GM10248 (cell line): ENCODE results near the gene SIRT2.
A peak's percentile ranks its signal among the peaks of the same experiment; 100 is the strongest.

Source experiments
- CTCF ChIA-PET: fragments of 300-600 bp; sonication (Branson Sonifier 250); formaldehyde crosslinking; extraction: SDS; loops from one replicate; lab custom pipeline; 2021; ENCODE audit warnings: antibody characterized with exemption; lab: Yijun Ruan, JAX
- POLR2A ChIA-PET: fragments of 350-650 bp; sonication (Branson Sonifier 250); formaldehyde crosslinking; extraction: SDS; loops from one replicate; lab custom pipeline; 2020; ENCODE audit warnings: antibody characterized with exemption; lab: Yijun Ruan, JAX
- DNase-seq: peaks from one replicate; pipeline ENCODE4 v3.0.0; 2012; ENCODE audit errors: extremely low spot score
- CTCF ChIP-seq: IDR thresholded peaks from 2 replicates; pipeline ENCODE4 v1.5.1; 2012; ENCODE audit warnings: mild to moderate bottlenecking, low read depth; ENCODE audit errors: extremely low read depth, missing control alignments, control extremely low read depth

SIRT2 gene

GRCh38 chr19:38930776-38931520 lies 31.5 kb upstream of the SIRT2 start, which contains the start of gene MRPS12:
Gene MRPS12, plus strand, starts transcription at chr19:38930944. Its CDS starts 351 bp downstream, at chr19:38931295.
- POLR2A ChIA-PET, result interaction anchor here (0.6 kb wide), 1 partner anchor 635 kb away, joined by 3 read pairs; no protein-coding TSS in a partner anchor
- CTCF ChIA-PET, result interaction anchor here (0.7 to 4.7 kb wide), 69 partner anchors 8 to 536 kb away, joined by 3 to 31 read pairs (median 4); partner anchors contain the start of genes ACTN4, CCER2, FAM98C and NFKBIB
- no peak for TF ChIP-seq CTCF
- peak; percentile 99 for DNase-seq

GRCh38 chr19:38929929-38930775 lies 30.7 kb upstream of the SIRT2 start, which contains the start of gene SARS2:
Gene SARS2, minus strand, starts transcription at chr19:38930763. Its CDS starts 27 bp downstream, at chr19:38930736.
- peak; percentile 97 for DNase-seq
- CTCF ChIA-PET, result interaction anchor here (0.7 to 4.7 kb wide), 67 partner anchors 8 to 536 kb away, joined by 3 to 31 read pairs (median 4); partner anchors contain the start of genes ACTN4, CCER2, FAM98C and NFKBIB
- POLR2A ChIA-PET, result no interaction called here
- TF ChIP-seq CTCF, result peak; percentile 95

GRCh38 chr19:38928391-38929001 lies 29.1 kb upstream of the SIRT2 start:
- DNase-seq, result no peak
- no peak for TF ChIP-seq CTCF
- CTCF ChIA-PET, result interaction anchor here (0.9 to 3.7 kb wide), 16 partner anchors 10 to 416 kb away, joined by 3 to 31 read pairs (median 12); partner anchors contain the start of genes CCER2, NFKBIB and SIRT2
- POLR2A ChIA-PET, result no interaction called here

GRCh38 chr19:38924388-38924787 lies 25.0 kb upstream of the SIRT2 start:
- POLR2A ChIA-PET, result interaction anchor here (0.6 kb wide), 1 partner anchor 20 kb away, joined by 3 read pairs; no protein-coding TSS in a partner anchor
- TF ChIP-seq CTCF, result no peak
- DNase-seq, result no peak
- CTCF ChIA-PET, result interaction anchor here (0.9 kb wide), 1 partner anchor 288 kb away, joined by 3 read pairs; no protein-coding TSS in a partner anchor

GRCh38 chr19:38922482-38922881 lies 23.1 kb upstream of the SIRT2 start:
- POLR2A ChIA-PET, result no interaction called here
- CTCF ChIA-PET, result interaction anchor here (1.4 kb wide), 1 partner anchor 8 kb away, joined by 6 read pairs; the partner anchor contains the start of genes MRPS12 and SARS2
- TF ChIP-seq CTCF, result no peak
- no peak for DNase-seq
